ENCODE measurements around the gene ZBTB7C. TPM values are rescaled to one million over a fixed set of nuclear protein-coding genes. Genes with fewer than 3 reads are reported as not detected.

Gene ZBTB7C
- total and polyA plus RNA-seq, 9 donors: 1.5 to 26.6 (median 15.7) TPM

DNA sequence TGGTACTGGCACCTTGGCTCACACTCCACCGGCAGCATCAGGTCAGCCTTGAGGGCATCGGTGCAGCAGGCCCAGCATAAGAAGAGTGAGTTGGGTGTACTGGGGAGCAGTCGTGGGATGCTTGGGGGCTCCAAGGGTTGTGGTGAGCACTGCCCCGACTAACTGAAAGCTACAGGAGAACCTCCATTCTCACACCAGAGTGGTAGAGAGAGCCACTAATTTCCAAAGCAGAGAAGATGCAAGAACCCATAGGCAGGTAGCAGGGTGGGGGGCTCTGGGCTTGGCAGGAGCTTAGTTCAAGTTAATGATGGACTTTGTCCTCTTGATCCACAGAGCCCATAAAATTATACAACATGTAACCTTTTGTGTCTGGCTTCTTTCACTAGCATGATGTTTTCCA lies 330.7 kb downstream of the ZBTB7C start:
- H3K4me1 ChIP-seq (ENCODE audit: insufficient read depth): no peaks in the 10 kb centered on the region
- H3K9me3 ChIP-seq: no peaks in the 10 kb centered on the region
- no peak overlapping the region for H3K27ac ChIP-seq
- no peaks in the 10 kb centered on the region for H3K27me3 ChIP-seq
- intact Hi-C loops (cut with DNase I): no loop called here
- WGBS, 3 donors: 95 to 98% (median 96%) methylated on average over 4 of the region's 4 CpGs
- no peak overlapping the region for H3K4me3 ChIP-seq
- no peak for TF ChIP-seq CTCF (IDR thresholded peaks at IDR 0.05)
- no peak for TF ChIP-seq EP300 (IDR thresholded peaks at IDR 0.05)
- TF ChIP-seq POLR2A (IDR thresholded peaks at IDR 0.05): no peak
- no peaks in the 10 kb centered on the region for H3K36me3 ChIP-seq
- no peak for DNase-seq

DNA sequence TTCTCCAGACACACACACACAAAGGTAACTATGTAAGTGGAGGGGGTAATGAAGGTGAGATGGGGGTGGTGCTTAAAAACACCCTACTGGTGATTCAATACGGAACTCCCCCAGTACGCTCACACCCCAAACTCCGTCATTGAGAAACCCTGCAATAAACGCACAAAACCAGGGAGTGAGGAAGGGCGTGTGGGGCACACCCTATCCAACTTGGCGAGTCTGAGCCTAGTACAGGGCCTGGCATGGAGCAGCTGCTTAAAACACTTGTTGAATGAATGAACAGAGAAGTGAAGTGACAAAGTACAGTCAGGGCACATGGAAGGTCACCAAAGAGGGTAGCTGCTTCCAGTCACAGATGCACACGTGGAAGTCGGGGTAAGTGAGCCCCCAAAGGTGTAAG lies 331.9 kb downstream of the ZBTB7C start:
- WGBS, 3 donors: 82 to 89% (median 88%) methylated on average over 8 of the region's 8 CpGs
- intact Hi-C loops (cut with DNase I): no loop called here

GRCh38 chr18:48076461-48076860 lies 332.7 kb downstream of the ZBTB7C start:
- Histone ChIP-seq H3K36me3 (no peaks in the 10 kb centered on the region), H3K4me1 (ENCODE audit: insufficient read depth) (no peaks in the 10 kb centered on the region), H3K27me3 (no peaks in the 10 kb centered on the region), H3K4me3 (no peak overlapping the region), H3K9me3 (no peaks in the 10 kb centered on the region), H3K27ac (no peak overlapping the region)
- WGBS, 3 donors: 85 to 91% (median 87%) methylated on average over 2 of the region's 2 CpGs
- intact Hi-C loops (cut with DNase I): no loop called here
- TF ChIP-seq EP300 (IDR thresholded peaks at IDR 0.05) (no peak), CTCF (IDR thresholded peaks at IDR 0.05) (no peak), POLR2A (IDR thresholded peaks at IDR 0.05) (no peak)
- DNase-seq: no peak

More for the DNA sequence above, 331.9 kb downstream of the ZBTB7C start:
- Histone ChIP-seq H3K36me3 (no peaks in the 10 kb centered on the region), H3K4me1 (ENCODE audit: insufficient read depth) (no peaks in the 10 kb centered on the region), H3K4me3 (no peak overlapping the region), H3K9me3 (no peaks in the 10 kb centered on the region), H3K27ac (no peak overlapping the region), H3K27me3 (no peaks in the 10 kb centered on the region)
- no peak for DNase-seq
- TF ChIP-seq POLR2A (IDR thresholded peaks at IDR 0.05): no peak
- no peak for TF ChIP-seq EP300 (IDR thresholded peaks at IDR 0.05)
- no peak for TF ChIP-seq CTCF (IDR thresholded peaks at IDR 0.05)

GRCh38 chr18:48075707-48076093 lies 333.5 kb downstream of the ZBTB7C start:
- 87 to 92% (median 89%) methylated on average over 10 of the region's 10 CpGs for WGBS, 3 donors
- no peaks in the 10 kb centered on the region for H3K27me3 ChIP-seq
- no peaks in the 10 kb centered on the region for H3K9me3 ChIP-seq
- no peak overlapping the region for H3K4me3 ChIP-seq
- TF ChIP-seq CTCF (IDR thresholded peaks at IDR 0.05): no peak
- TF ChIP-seq EP300 (IDR thresholded peaks at IDR 0.05): no peak
- no peak for TF ChIP-seq POLR2A (IDR thresholded peaks at IDR 0.05)
- H3K36me3 ChIP-seq: no peaks in the 10 kb centered on the region
- no peak overlapping the region for H3K27ac ChIP-seq
- DNase-seq: no peak
- intact Hi-C loops (cut with DNase I): no loop called here
- no peaks in the 10 kb centered on the region for H3K4me1 ChIP-seq (ENCODE audit: insufficient read depth)
